Measurements from ENCODE around the gene WHRN. TPM values are rescaled to one million over a fixed set of nuclear protein-coding genes. Genes with fewer than 3 reads are reported as not detected.

WHRN gene
- total and polyA plus RNA-seq, 9 of the 15 experiments (the other 6 are each of a cell fraction or from before 2014, with no cell fraction given), result 0.31 to 14.1 (median 3.0) TPM

GRCh38 chr9:114425126-114425525 lies 80.1 kb downstream of the WHRN start:
- in situ Hi-C loops (cut with MboI) (no loop called here), intact Hi-C loops (cut with micrococcal nuclease) (no loop called here)
- no peaks in the 10 kb centered on the region for H3K9me1 ChIP-seq (ENCODE audit: control insufficient read depth, insufficient read depth, low read length)
- WGBS (ENCODE audit: insufficient coverage, low coverage, missing lambda C conversion rate), result 51% methylated on average over 7 of the region's 11 CpGs
- H3K36me3 ChIP-seq (ENCODE audit: control insufficient read depth, insufficient read depth, low read length), result no peaks in the 10 kb centered on the region
- H3K79me2 ChIP-seq (ENCODE audit: control insufficient read depth, insufficient read depth, low read length), result no peaks in the 10 kb centered on the region
- POLR2A ChIA-PET, result no interaction called here
- no TSS peak for BruUV-seq (replicated peaks)
- no peak overlapping the region for H3K4me2 ChIP-seq (ENCODE audit: insufficient read depth, low read length)
- H4K20me1 ChIP-seq (replicated peaks; ENCODE audit: control insufficient read depth, insufficient read depth, low read length), result no peaks in the 10 kb centered on the region
- no peaks in the 10 kb centered on the region for H3K27me3 ChIP-seq (ENCODE audit: control insufficient read depth in 2 of 2, insufficient read depth in 2 of 2, low read length in 2 of 2)
- H3K4me3 ChIP-seq, result no peak overlapping the region
- CTCF ChIA-PET (ENCODE audit: low intra/inter-chr PET ratio), result no interaction called here
- no peak overlapping the region for H3K27ac ChIP-seq (ENCODE audit: extremely low read depth, low read depth, low read length)
- H3K9me3 ChIP-seq (replicated peaks; ENCODE audit: control insufficient read depth, insufficient read depth, low read depth, low read length), result no peaks in the 10 kb centered on the region
- no peak overlapping the region for H3K9ac ChIP-seq (ENCODE audit: insufficient read depth in 1 of 2, low read depth in 2 of 2, low read length in 2 of 2)
- ATAC-seq (no peak), DNase-seq (ENCODE audit: extremely low read depth in 1 of 4, low spot score in 3 of 4) (no peak), FAIRE-seq (no peak)
- peaks cover 3 to 7% of the 10 kb centered on the region in 2 experiments; a peak in 4 of 5 replicates for H3K4me1 ChIP-seq (replicated peaks in 1 of 2; ENCODE audit: control insufficient read depth in 2 of 2, insufficient read depth in 2 of 2, low read length in 2 of 2)
- no peak overlapping the region for H2AFZ ChIP-seq (ENCODE audit: low read depth, low read length)
- TF ChIP-seq YBX1 (IDR thresholded peaks at IDR 0.05), result no peak
- TF ChIP-seq ESRRB (CRISPR knock-in tag; IDR thresholded peaks at IDR 0.05; ENCODE audit: borderline replicate concordance), result no peak
- no peak for TF ChIP-seq ZBTB17 (CRISPR knock-in tag; IDR thresholded peaks at IDR 0.05)
- TF ChIP-seq ARID1B (IDR thresholded peaks at IDR 0.05), result no peak
- no peak for TF ChIP-seq EZH2 (IDR thresholded peaks at IDR 0.05; ENCODE audit: borderline replicate concordance, low read depth, low read length)
- TF ChIP-seq LARP7 (IDR thresholded peaks at IDR 0.05), result no peak
- no peak for TF ChIP-seq ZNF75A (CRISPR knock-in tag; IDR thresholded peaks at IDR 0.05)
- no peak for TF ChIP-seq TBL1XR1 (IDR thresholded peaks at IDR 0.05; ENCODE audit: low read length in 2 of 2)
- TF ChIP-seq, protein P1, sequence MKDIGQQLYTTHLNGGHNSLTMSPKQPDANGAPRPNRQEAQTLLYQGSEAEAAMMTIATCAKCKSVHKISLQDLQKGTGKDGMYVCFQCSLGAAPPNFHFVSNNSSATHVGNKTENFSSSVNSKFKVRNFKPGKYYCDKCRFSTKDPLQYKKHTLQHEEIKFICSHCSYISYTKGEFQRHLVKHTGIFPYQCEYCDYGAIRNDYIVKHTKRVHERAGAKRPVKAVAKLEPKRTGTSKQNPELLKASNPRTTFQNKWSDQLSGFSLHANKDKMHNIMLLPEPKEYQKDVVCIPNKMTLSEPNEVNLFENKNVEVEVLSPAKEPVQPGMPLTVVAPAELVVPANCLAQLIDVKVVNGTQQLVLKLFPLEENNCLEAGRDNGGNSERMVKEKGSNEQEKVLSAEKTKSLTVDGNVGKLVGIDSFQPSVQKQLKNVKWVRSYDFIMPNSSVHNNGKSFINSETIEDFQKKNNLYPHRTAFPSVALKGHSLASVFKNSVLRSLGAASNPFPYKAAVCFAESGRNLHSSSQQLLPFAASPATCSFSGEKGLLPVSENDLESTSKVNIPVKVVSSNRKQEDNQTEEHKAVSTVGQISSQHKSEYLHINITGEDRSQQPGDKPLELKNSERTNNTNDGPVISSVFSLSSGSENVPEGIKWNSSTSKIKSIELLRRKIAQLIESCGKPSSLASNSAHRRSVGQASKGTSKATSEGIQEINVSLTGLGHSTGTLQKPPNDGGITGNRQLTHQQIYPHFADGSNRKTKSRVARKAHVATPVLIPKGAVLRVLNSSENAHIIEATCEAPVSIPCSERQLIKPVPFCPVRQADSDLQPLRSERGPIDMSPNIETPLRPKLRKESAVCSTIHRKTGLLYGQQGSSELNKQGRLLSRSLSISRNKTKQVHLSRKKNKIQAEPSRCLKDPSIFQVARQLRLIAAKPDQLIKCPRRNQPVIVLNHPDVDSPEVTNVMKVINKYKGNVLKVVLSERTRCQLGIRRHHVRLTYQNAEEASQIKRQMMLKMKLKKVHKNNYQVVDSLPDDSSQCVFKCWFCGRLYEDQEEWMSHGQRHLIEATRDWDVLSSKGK (CRISPR knock-in tag; IDR thresholded peaks at IDR 0.05), result no peak
- TF ChIP-seq, protein P2, sequence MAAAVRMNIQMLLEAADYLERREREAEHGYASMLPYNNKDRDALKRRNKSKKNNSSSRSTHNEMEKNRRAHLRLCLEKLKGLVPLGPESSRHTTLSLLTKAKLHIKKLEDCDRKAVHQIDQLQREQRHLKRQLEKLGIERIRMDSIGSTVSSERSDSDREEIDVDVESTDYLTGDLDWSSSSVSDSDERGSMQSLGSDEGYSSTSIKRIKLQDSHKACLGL (CRISPR knock-in tag; IDR thresholded peaks at IDR 0.05; ENCODE audit: borderline replicate concordance, poor library complexity, severe bottlenecking), result no peak
- TF ChIP-seq NFATC3 (IDR thresholded peaks at IDR 0.05), result no peak
- TF ChIP-seq SAFB (IDR thresholded peaks at IDR 0.05; ENCODE audit: borderline replicate concordance, low read depth, low read length), result no peak

Data from K562 (cell line).